HepG2 (cell line): ENCODE results near the gene JMJD7. TPM values are rescaled to one million over a fixed set of nuclear protein-coding genes. Genes with fewer than 3 reads are reported as not detected.
A peak's percentile ranks its signal among the peaks of the same experiment; 100 is the strongest.

Source experiments
- ATF1 ChIP-seq: IDR thresholded peaks from 2 replicates; pipeline ENCODE4 v1.6.1; 2016; ENCODE audit warnings: mild to moderate bottlenecking, control low read depth
- LCORL ChIP-seq, 2 experiments: fragments of 450-650 bp in 1 of 2; sonication (generic) in 1 of 2; formaldehyde crosslinking in 1 of 2; IDR thresholded peaks; 2 replicates each; pipeline versions ENCODE4 v1.5.0 to v1.6.1; 2017 to 2020; ENCODE audit warnings: antibody characterized with exemption in 1 of 2, missing genetic modification reagents in 1 of 2
- MAFK ChIP-seq, 2 experiments: IDR thresholded peaks in 1 of 2; conservative IDR thresholded peaks in 1 of 2; 2 replicates each; pipeline ENCODE4 v1.6.1; 2011; ENCODE audit warnings: improper control_type of control experiment in 2 of 2, low read length in 2 of 2
- NR2F2 ChIP-seq: IDR thresholded peaks from 2 replicates; pipeline ENCODE4 v1.6.1; 2012; ENCODE audit warnings: low read depth, inconsistent platforms, borderline replicate concordance
- SRSF4 ChIP-seq: fragments of 200-400 bp; formaldehyde crosslinking; IDR thresholded peaks from one replicate; pipeline ENCODE4 v1.6.1; 2018; ENCODE audit warnings: mild to moderate bottlenecking, low read depth, low read length, moderate library complexity; ENCODE audit not compliant: poor library complexity, severe bottlenecking
- TBL1XR1 ChIP-seq: fragments of 150-350 bp; IDR thresholded peaks from 2 replicates; pipeline ENCODE4 v1.6.1; 2014; ENCODE audit warnings: borderline replicate concordance, low read length; ENCODE audit not compliant: partially characterized antibody
- TCF7 ChIP-seq: sonication (generic); IDR thresholded peaks from 2 replicates; pipeline ENCODE4 v1.6.1; 2016; ENCODE audit warnings: antibody characterized with exemption, low read depth
- ZFP37 ChIP-seq: sonication (generic); formaldehyde crosslinking; IDR thresholded peaks from 2 replicates; pipeline ENCODE4 v1.4.0; 2020; ENCODE audit warnings: missing genetic modification reagents, borderline replicate concordance
- ZNF773 ChIP-seq: sonication (generic); formaldehyde crosslinking; IDR thresholded peaks from 2 replicates; pipeline ENCODE4 v1.4.0; 2020; ENCODE audit warnings: missing genetic modification reagents, borderline replicate concordance
- polyA plus RNA-seq, 8 experiments: library from polyadenylated mRNA; depleted of rRNA in 3 of 8; stranded (reverse) in 7 of 8; unstranded in 1 of 8; fragments of >200 nt; fragmentation: Illumina TruSeq in 4 of 8; extraction: Trizol in 4 of 8; gene quantifications; 2 replicates each; pipeline versions ENCODE4 v1.2.1 to v1.2.3, GENCODE V29; 2011 to 2016; ENCODE audit warnings: low read depth in 4 of 8, missing spikeins in 1 of 8, mixed read lengths in 1 of 8; ENCODE audit not compliant: insufficient read depth in 1 of 8
- total RNA-seq, 5 experiments: library from RNA; depleted of rRNA; stranded (reverse); fragments of >200 nt; fragmentation: Illumina TruSeq; extraction: Trizol; gene quantifications; 2 replicates each; pipeline ENCODE4 v1.2.3, GENCODE V29; 2016; ENCODE audit warnings: low read depth in 1 of 5
- TF ChIP-seq, protein P1 (sequence below): IDR thresholded peaks from 2 replicates; pipeline ENCODE4 v1.6.1; 2016; ENCODE audit warnings: missing genetic modification reagents, missing compliant biosample characterization
- TF ChIP-seq, protein P2 (sequence below): sonication (generic); IDR thresholded peaks from 2 replicates; pipeline ENCODE4 v1.6.1; 2016; ENCODE audit warnings: low read depth, borderline replicate concordance

Gene JMJD7
- total and polyA plus RNA-seq, 2 of the 13 experiments (the other 11 are each of a cell fraction or from before 2014, with no cell fraction given), result 6.4 to 7.1 TPM

DNA sequence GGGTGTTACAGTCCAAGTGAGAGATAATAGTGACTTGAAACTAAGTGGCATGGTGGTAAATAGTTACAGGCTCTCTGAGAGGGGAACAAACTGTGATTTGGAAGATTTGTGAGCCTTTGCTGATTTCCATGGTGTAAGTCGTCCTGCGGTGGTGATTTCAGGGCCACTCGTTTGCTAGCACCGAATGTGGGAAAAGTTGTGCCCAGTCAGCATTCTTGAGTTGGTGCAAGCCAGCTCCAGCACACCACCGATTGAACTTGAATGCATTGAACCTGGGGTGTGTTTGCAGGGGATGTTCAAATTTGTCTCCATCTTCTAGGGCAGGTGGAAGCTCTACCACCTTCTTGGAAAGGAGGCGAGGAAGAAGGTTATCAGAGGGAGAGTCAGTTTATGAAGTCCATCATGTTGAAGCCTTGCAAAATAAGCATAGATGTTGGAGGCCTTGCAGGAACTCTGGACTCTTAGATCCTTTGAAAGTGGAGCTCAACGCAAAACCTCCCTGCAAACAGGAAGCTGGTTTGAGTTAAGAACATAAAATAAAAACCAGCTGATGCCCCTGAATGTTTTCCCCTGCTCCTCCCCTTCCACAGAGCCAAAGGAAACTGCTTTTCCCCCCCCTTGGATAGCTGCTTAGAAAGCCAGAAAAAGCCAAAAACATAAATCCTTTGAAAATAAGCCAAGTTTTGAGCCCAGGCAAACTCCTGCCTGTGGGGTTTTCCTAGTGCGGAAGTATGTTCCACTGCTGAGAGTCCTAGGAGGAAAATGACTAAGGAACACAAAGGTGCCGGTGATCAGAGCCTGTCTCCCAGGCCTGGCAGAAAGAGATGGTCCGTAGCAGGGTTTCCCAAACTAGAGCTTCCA is 31.7 kb upstream of the JMJD7 start (continued):
- TF ChIP-seq ZFP37 (CRISPR knock-in tag) (no peak), TCF7 (0 out of 2 replicates have a peak, but pooled peaks have one; percentile 10), ZNF773 (CRISPR knock-in tag) (no peak), ATF1 (CRISPR knock-in tag) (no peak), LCORL (IDR thresholded peaks at IDR 0.05) (no peak), LCORL (CRISPR knock-in tag; IDR thresholded peaks at IDR 0.05) (0 out of 2 replicates have a peak, but pooled peaks have one; percentile 25), TBL1XR1 (no peak), NR2F2 (no peak), SRSF4 (no peak), MAFK (conservative IDR thresholded peaks at IDR 0.05 in 1 of 2, IDR thresholded peaks at IDR 0.05 in 1 of 2; ENCODE audit: low read length in 2 of 2) (peak; percentile 98)
- TF ChIP-seq, protein P1, sequence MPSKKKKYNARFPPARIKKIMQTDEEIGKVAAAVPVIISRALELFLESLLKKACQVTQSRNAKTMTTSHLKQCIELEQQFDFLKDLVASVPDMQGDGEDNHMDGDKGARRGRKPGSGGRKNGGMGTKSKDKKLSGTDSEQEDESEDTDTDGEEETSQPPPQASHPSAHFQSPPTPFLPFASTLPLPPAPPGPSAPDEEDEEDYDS (CRISPR knock-in tag), result no peak
- TF ChIP-seq, protein P2, sequence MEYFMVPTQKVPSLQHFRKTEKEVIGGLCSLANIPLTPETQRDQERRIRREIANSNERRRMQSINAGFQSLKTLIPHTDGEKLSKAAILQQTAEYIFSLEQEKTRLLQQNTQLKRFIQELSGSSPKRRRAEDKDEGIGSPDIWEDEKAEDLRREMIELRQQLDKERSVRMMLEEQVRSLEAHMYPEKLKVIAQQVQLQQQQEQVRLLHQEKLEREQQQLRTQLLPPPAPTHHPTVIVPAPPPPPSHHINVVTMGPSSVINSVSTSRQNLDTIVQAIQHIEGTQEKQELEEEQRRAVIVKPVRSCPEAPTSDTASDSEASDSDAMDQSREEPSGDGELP, result peak; percentile 60; the same call in 1 of the 2 replicates
- TF ChIP-seq, all 625 proteins: peak for 10
